Thyroid gland (tissue), 4 donors: ENCODE data around the gene PXT1. TPM values are rescaled to one million over a fixed set of nuclear protein-coding genes. Genes with fewer than 3 reads are reported as not detected.

Experiments
- DNase-seq, 2 donors: peaks; one replicate each; pipeline ENCODE4 v3.0.0-alpha.2; 2019
- H3K27ac ChIP-seq, 3 donors: fragments of 200-600 bp; sonication (generic); 1 replicate in 2 of 3; 2 replicates in 1 of 3; pipeline ENCODE4 v1.5.1; 2016 to 2019; ENCODE audit warnings: mild to moderate bottlenecking in 1 of 3, moderate library complexity in 1 of 3
- H3K27me3 ChIP-seq: fragments of 200-600 bp; sonication (generic); one replicate; pipeline ENCODE4 v1.5.1; 2019
- H3K36me3 ChIP-seq, 2 donors: fragments of 200-600 bp; sonication (generic); one replicate each; pipeline ENCODE4 v1.5.1; 2016 to 2019
- H3K4me1 ChIP-seq, 2 donors: fragments of 200-600 bp; sonication (generic); one replicate each; pipeline ENCODE4 v1.5.1; 2017 to 2019
- H3K4me3 ChIP-seq, 3 donors: fragments of 200-600 bp; sonication (generic); replicated peaks in 1 of 3; 1 replicate in 2 of 3; 2 replicates in 1 of 3; pipeline ENCODE4 v1.5.1; 2016; ENCODE audit warnings: mild to moderate bottlenecking in 1 of 3
- H3K9me3 ChIP-seq: fragments of 200-600 bp; sonication (generic); one replicate; pipeline ENCODE4 v1.5.1; 2017
- POLR2A ChIP-seq, 2 donors: fragments of 450-650 bp; IDR thresholded peaks; one replicate each; pipeline ENCODE4 v1.6.1; 2017; ENCODE audit warnings: antibody characterized with exemption in 2 of 2, mild to moderate bottlenecking in 2 of 2, moderate library complexity in 1 of 2
- WGBS, 2 donors: methylation state at CpG; one replicate each; pipeline ENCODE4 v1.1.5; 2017; 5-methylcytosine and 5-hydroxymethylcytosine counted together
- intact Hi-C: fragments of 100-400 bp; cut with DNase I; formaldehyde crosslinking; loops from one replicate; pipeline ENCODE4 v1.15.1; 2023
- total RNA-seq, 4 donors: library from RNA; depleted of rRNA; stranded (reverse); fragments of >200 nt; gene quantifications; one replicate each; pipeline ENCODE4 v1.2.3, GENCODE V29; 2016
- TF ChIP-seq, protein P1 (sequence below), 6 experiments: fragments of 200-600 bp in 3 of 6; fragments of 450-650 bp in 3 of 6; sonication (generic) in 3 of 6; IDR thresholded peaks; one replicate each; pipeline ENCODE4 v1.5.1; 2016 to 2019; ENCODE audit warnings: antibody characterized with exemption in 6 of 6, mild to moderate bottlenecking in 2 of 6, inconsistent platforms in 1 of 6, moderate library complexity in 1 of 6

Gene PXT1
- total RNA-seq, 4 donors from 2014 or later: not detected

- H3K4me1 ChIP-seq: peaks cover 0 to 6% of the 10 kb centered on the region in 2 donors
- H3K9me3 ChIP-seq: no peaks in the 10 kb centered on the region
- WGBS, 2 donors: 90 to 94% methylated on average over 6 of the region's 6 CpGs
- H3K36me3 ChIP-seq: no peaks in the 10 kb centered on the region
- no peak overlapping the region for H3K4me3 ChIP-seq
- TF ChIP-seq, protein P1, sequence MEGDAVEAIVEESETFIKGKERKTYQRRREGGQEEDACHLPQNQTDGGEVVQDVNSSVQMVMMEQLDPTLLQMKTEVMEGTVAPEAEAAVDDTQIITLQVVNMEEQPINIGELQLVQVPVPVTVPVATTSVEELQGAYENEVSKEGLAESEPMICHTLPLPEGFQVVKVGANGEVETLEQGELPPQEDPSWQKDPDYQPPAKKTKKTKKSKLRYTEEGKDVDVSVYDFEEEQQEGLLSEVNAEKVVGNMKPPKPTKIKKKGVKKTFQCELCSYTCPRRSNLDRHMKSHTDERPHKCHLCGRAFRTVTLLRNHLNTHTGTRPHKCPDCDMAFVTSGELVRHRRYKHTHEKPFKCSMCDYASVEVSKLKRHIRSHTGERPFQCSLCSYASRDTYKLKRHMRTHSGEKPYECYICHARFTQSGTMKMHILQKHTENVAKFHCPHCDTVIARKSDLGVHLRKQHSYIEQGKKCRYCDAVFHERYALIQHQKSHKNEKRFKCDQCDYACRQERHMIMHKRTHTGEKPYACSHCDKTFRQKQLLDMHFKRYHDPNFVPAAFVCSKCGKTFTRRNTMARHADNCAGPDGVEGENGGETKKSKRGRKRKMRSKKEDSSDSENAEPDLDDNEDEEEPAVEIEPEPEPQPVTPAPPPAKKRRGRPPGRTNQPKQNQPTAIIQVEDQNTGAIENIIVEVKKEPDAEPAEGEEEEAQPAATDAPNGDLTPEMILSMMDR (IDR thresholded peaks at IDR 0.05): no peak
- no peak for TF ChIP-seq POLR2A (IDR thresholded peaks at IDR 0.05)
- intact Hi-C loops: no loop called here
- DNase-seq: no peak
- H3K27ac ChIP-seq: no peak overlapping the region
- no peaks in the 10 kb centered on the region for H3K27me3 ChIP-seq
These were observed 93.4 kb downstream of the PXT1 start for GRCh38 chr6:36349240-36349639.

DNA sequence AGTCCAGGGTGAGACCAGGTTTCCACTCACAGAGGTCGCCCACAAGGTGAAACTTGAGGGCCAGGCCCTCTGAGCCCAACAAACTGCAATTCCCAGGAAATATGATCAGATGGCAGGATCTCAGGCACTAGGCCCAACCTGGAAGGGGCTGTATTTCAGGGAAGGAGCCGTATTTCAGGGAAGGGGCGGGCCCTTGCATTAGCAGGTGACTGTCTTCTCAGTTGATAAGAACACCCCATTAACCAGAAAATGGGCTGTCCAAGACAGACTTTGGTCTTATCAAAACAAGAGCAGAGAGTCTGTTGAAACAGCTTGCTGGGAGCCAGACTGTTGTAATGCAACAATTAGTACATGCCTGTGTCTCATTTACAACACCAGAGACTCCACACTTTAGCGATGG lies 95.0 kb downstream of the PXT1 start:
- 68 to 70% methylated on average over 4 of the region's 4 CpGs for WGBS, 2 donors
- H3K27ac ChIP-seq: no peak overlapping the region
- no peak overlapping the region for H3K4me3 ChIP-seq
- no peaks in the 10 kb centered on the region for H3K36me3 ChIP-seq
- H3K27me3 ChIP-seq: no peaks in the 10 kb centered on the region
- no peak for DNase-seq
- peaks cover 0 to 6% of the 10 kb centered on the region in 2 donors for H3K4me1 ChIP-seq
- intact Hi-C loops: no loop called here
- no peak for TF ChIP-seq POLR2A (IDR thresholded peaks at IDR 0.05)
- TF ChIP-seq, protein P1 (IDR thresholded peaks at IDR 0.05): no peak
- no peaks in the 10 kb centered on the region for H3K9me3 ChIP-seq

GRCh38 chr6:36346486-36347273 lies 96.0 kb downstream of the PXT1 start:
- no peak overlapping the region for H3K27ac ChIP-seq
- TF ChIP-seq, protein P1 (IDR thresholded peaks at IDR 0.05): no peak
- TF ChIP-seq POLR2A (IDR thresholded peaks at IDR 0.05): no peak
- H3K4me1 ChIP-seq: peaks cover 0 to 6% of the 10 kb centered on the region in 2 donors
- H3K4me3 ChIP-seq: no peak overlapping the region
- no peaks in the 10 kb centered on the region for H3K27me3 ChIP-seq
- H3K9me3 ChIP-seq: no peaks in the 10 kb centered on the region
- 94 to 95% methylated on average over 20 of the region's 20 CpGs for WGBS, 2 donors
- no peaks in the 10 kb centered on the region for H3K36me3 ChIP-seq
- DNase-seq: no peak
- intact Hi-C loops: no loop called here

- intact Hi-C loops: no loop called here
- no peaks in the 10 kb centered on the region for H3K9me3 ChIP-seq
- H3K27ac ChIP-seq: no peak overlapping the region
- H3K27me3 ChIP-seq: no peaks in the 10 kb centered on the region
- no peak for DNase-seq
- H3K4me1 ChIP-seq: peaks cover 4 to 7% of the 10 kb centered on the region in 2 donors
- WGBS, 2 donors: 88 to 95% methylated on average over 13 of the region's 13 CpGs
- no peak overlapping the region for H3K4me3 ChIP-seq
- no peak for TF ChIP-seq POLR2A (IDR thresholded peaks at IDR 0.05)
- TF ChIP-seq, protein P1 (IDR thresholded peaks at IDR 0.05): no peak
- no peaks in the 10 kb centered on the region for H3K36me3 ChIP-seq
These were observed 96.8 kb downstream of the PXT1 start for GRCh38 chr6:36345681-36346466.
